ENCODE results near the gene BICRA. TPM values are rescaled to one million over a fixed set of nuclear protein-coding genes. Genes with fewer than 3 reads are reported as not detected.

BICRA gene
- total RNA-seq, 1 donor from 2014 or later = 15.6 TPM

GRCh38 chr19:47730521-47730889 lies 121.6 kb downstream of the BICRA start:
- H3K36me3 ChIP-seq = no peaks in the 10 kb centered on the region
- H3K4me1 Mint-ChIP-seq = peaks cover 10% of the 10 kb centered on the region
- H3K27ac ChIP-seq = no peak overlapping the region
- no peaks in the 10 kb centered on the region for H3K9me3 Mint-ChIP-seq
- DNase-seq (ENCODE audit: low spot score) = no peak
- no peaks in the 10 kb centered on the region for H3K9me3 ChIP-seq (ENCODE audit: low read depth)
- no peaks in the 10 kb centered on the region for H3K4me1 ChIP-seq
- no peaks in the 10 kb centered on the region for H3K79me2 ChIP-seq (ENCODE audit: low read depth)
- no peak overlapping the region for H3K27ac Mint-ChIP-seq
- TF ChIP-seq CTCF (IDR thresholded peaks at IDR 0.05) (no peak), EZH2 (IDR thresholded peaks at IDR 0.05) (no peak), EZH2phosphoT487 (IDR thresholded peaks at IDR 0.05) (no peak)
- no peaks in the 10 kb centered on the region for H3K36me3 Mint-ChIP-seq
- peaks cover 7% of the 10 kb centered on the region for H3F3A ChIP-seq (ENCODE audit: low read depth)
- no peak overlapping the region for H3K4me2 ChIP-seq
- no peaks in the 10 kb centered on the region for H3K27me3 ChIP-seq
- H3K27me3 Mint-ChIP-seq (ENCODE audit: insufficient read depth, low read depth) = peaks cover 26% of the 10 kb centered on the region
- H3K4me3 Mint-ChIP-seq = peak overlapping the region; percentile 39
- H4K20me1 ChIP-seq (ENCODE audit: low read depth) = no peaks in the 10 kb centered on the region
- H3K9ac ChIP-seq = no peak overlapping the region
- peak overlapping the region; percentile 65 for H3K4me3 ChIP-seq
- H2AFZ ChIP-seq (replicated peaks) = no peak overlapping the region

GRCh38 chr19:47730910-47731309 lies 122.0 kb downstream of the BICRA start:
- no peak overlapping the region for H3K27ac ChIP-seq
- no peaks in the 10 kb centered on the region for H3K79me2 ChIP-seq (ENCODE audit: low read depth)
- no peak for DNase-seq (ENCODE audit: low spot score)
- no peaks in the 10 kb centered on the region for H3K27me3 ChIP-seq
- H3K4me1 Mint-ChIP-seq = peaks cover 10% of the 10 kb centered on the region
- no peaks in the 10 kb centered on the region for H4K20me1 ChIP-seq (ENCODE audit: low read depth)
- no peaks in the 10 kb centered on the region for H3K4me1 ChIP-seq
- H3K4me3 ChIP-seq = no peak overlapping the region
- H3K4me2 ChIP-seq = no peak overlapping the region
- H3K4me3 Mint-ChIP-seq = peak overlapping the region; percentile 1
- TF ChIP-seq EZH2 (IDR thresholded peaks at IDR 0.05) = no peak
- no peak for TF ChIP-seq CTCF (IDR thresholded peaks at IDR 0.05)
- TF ChIP-seq EZH2phosphoT487 (IDR thresholded peaks at IDR 0.05) = no peak
- H2AFZ ChIP-seq (replicated peaks) = no peak overlapping the region
- peaks cover 26% of the 10 kb centered on the region for H3K27me3 Mint-ChIP-seq (ENCODE audit: insufficient read depth, low read depth)
- no peaks in the 10 kb centered on the region for H3K36me3 Mint-ChIP-seq
- H3K36me3 ChIP-seq = no peaks in the 10 kb centered on the region
- H3K9me3 ChIP-seq (ENCODE audit: low read depth) = no peaks in the 10 kb centered on the region
- peaks cover 7% of the 10 kb centered on the region for H3F3A ChIP-seq (ENCODE audit: low read depth)
- H3K27ac Mint-ChIP-seq = no peak overlapping the region
- H3K9me3 Mint-ChIP-seq = no peaks in the 10 kb centered on the region
- no peak overlapping the region for H3K9ac ChIP-seq

GRCh38 chr19:47735131-47735530 lies 126.2 kb downstream of the BICRA start:
- H3K27me3 ChIP-seq = no peaks in the 10 kb centered on the region
- no peaks in the 10 kb centered on the region for H3K9me3 ChIP-seq (ENCODE audit: low read depth)
- no peak for TF ChIP-seq EZH2 (IDR thresholded peaks at IDR 0.05)
- no peak overlapping the region for H3K4me2 ChIP-seq
- no peaks in the 10 kb centered on the region for H3K4me1 Mint-ChIP-seq
- H3K27ac Mint-ChIP-seq = no peak overlapping the region
- H4K20me1 ChIP-seq (ENCODE audit: low read depth) = no peaks in the 10 kb centered on the region
- H3K79me2 ChIP-seq (ENCODE audit: low read depth) = no peaks in the 10 kb centered on the region
- H3K9me3 Mint-ChIP-seq = no peaks in the 10 kb centered on the region
- H3K4me3 ChIP-seq = no peak overlapping the region
- H3F3A ChIP-seq (ENCODE audit: low read depth) = peaks cover 6% of the 10 kb centered on the region
- H3K36me3 Mint-ChIP-seq = no peaks in the 10 kb centered on the region
- H3K4me3 Mint-ChIP-seq = no peak overlapping the region
- H3K27ac ChIP-seq = no peak overlapping the region
- H2AFZ ChIP-seq (replicated peaks) = no peak overlapping the region
- DNase-seq (ENCODE audit: low spot score) = peak; percentile 23
- H3K36me3 ChIP-seq = no peaks in the 10 kb centered on the region
- peaks cover 13% of the 10 kb centered on the region for H3K27me3 Mint-ChIP-seq (ENCODE audit: insufficient read depth, low read depth)
- no peaks in the 10 kb centered on the region for H3K4me1 ChIP-seq
- no peak overlapping the region for H3K9ac ChIP-seq

- Histone ChIP-seq H3F3A (ENCODE audit: low read depth) (peaks cover 26% of the 10 kb centered on the region), H3K79me2 (ENCODE audit: low read depth) (peaks cover 3% of the 10 kb centered on the region), H2AFZ (replicated peaks) (no peak overlapping the region), H3K27me3 (no peaks in the 10 kb centered on the region), H4K20me1 (ENCODE audit: low read depth) (no peaks in the 10 kb centered on the region), H3K9me3 (ENCODE audit: low read depth) (no peaks in the 10 kb centered on the region), H3K27ac (no peak overlapping the region), H3K9ac (no peak overlapping the region), H3K4me3 (no peak overlapping the region), H3K36me3 (no peaks in the 10 kb centered on the region), H3K4me1 (no peaks in the 10 kb centered on the region), H3K4me2 (no peak overlapping the region)
- Mint-ChIP-seq H3K4me1 (peaks cover 11% of the 10 kb centered on the region), H3K9me3 (no peaks in the 10 kb centered on the region), H3K27ac (no peak overlapping the region), H3K4me3 (no peak overlapping the region), H3K36me3 (no peaks in the 10 kb centered on the region), H3K27me3 (ENCODE audit: insufficient read depth, low read depth) (peaks cover 16% of the 10 kb centered on the region)
- TF ChIP-seq CTCF (IDR thresholded peaks at IDR 0.05) (no peak), EZH2phosphoT487 (IDR thresholded peaks at IDR 0.05) (no peak)
- no peak for DNase-seq (ENCODE audit: low spot score)
Observed at GRCh38 chr19:47740866-47741519, 132.1 kb downstream of the BICRA start.

All from neural progenitor cell (in vitro differentiated cells).